CD4-positive, alpha-beta T cell (primary cell): ENCODE measurements around the gene GRHPR. TPM values are rescaled to one million over a fixed set of nuclear protein-coding genes. Genes with fewer than 3 reads are reported as not detected.

Experiments
- ATAC-seq: fragments of 200-7000 bp; cut with Tn5 transposase; one replicate; pipeline ENCODE4 v1.10.0; 2022; ENCODE audit warnings: mild to moderate bottlenecking; ENCODE audit not compliant: poor library complexity
- CTCF ChIA-PET: fragments of 350-600 bp; sonication (Branson Sonifier 250); formaldehyde crosslinking; loops from one replicate; lab custom pipeline; 2021; ENCODE audit warnings: antibody characterized with exemption, inconsistent platforms; lab: Charles Lee
- POLR2A ChIA-PET: fragments of 350-600 bp; sonication (Branson Sonifier 250); formaldehyde crosslinking; loops from one replicate; lab custom pipeline; 2021; ENCODE audit warnings: antibody characterized with exemption, inconsistent platforms; lab: Charles Lee
- DNase-seq, 14 experiments: peaks; one replicate each; pipeline ENCODE4 v3.0.0-alpha.2; 2013 to 2020; ENCODE audit warnings: mixed read lengths in 2 of 14
- H3K27ac ChIP-seq, 2 donors: one replicate each; pipeline versions ENCODE4 v1.5.1 to v1.7.0; 2013; ENCODE audit warnings: low read length in 2 of 2, low read depth in 1 of 2, mild to moderate bottlenecking in 1 of 2
- H3K27me3 ChIP-seq, 2 experiments: 1 replicate in 1 of 2; 2 replicates in 1 of 2; pipeline versions ENCODE4 v1.6.1 to v1.7.0; 2013; ENCODE audit warnings: low read length in 2 of 2, control low read depth in 1 of 2, mild to moderate bottlenecking in 1 of 2, moderate library complexity in 1 of 2; ENCODE audit not compliant: insufficient read depth in 2 of 2, control insufficient read depth in 1 of 2
- H3K36me3 ChIP-seq: one replicate; pipeline ENCODE4 v1.6.1; 2013; ENCODE audit warnings: low read length, control low read depth; ENCODE audit not compliant: insufficient read depth
- H3K4me1 ChIP-seq: one replicate; pipeline ENCODE4 v1.6.1; 2013; ENCODE audit warnings: low read length, control low read depth; ENCODE audit not compliant: insufficient read depth
- H3K4me3 ChIP-seq: one replicate; pipeline ENCODE4 v1.5.1; 2013; ENCODE audit warnings: mild to moderate bottlenecking, low read length, moderate library complexity
- H3K9me3 ChIP-seq, 2 experiments: 1 replicate in 1 of 2; 2 replicates in 1 of 2; pipeline versions ENCODE4 v1.6.1 to v1.7.0; 2013; ENCODE audit warnings: low read length in 2 of 2, mild to moderate bottlenecking in 2 of 2, control low read depth in 1 of 2, moderate library complexity in 1 of 2; ENCODE audit not compliant: control insufficient read depth in 1 of 2, insufficient read depth in 1 of 2
- H3K27ac Mint-ChIP-seq: one replicate; pipeline ENCODE4 v1.8.0; 2020; ENCODE audit warnings: mixed read lengths
- H3K27me3 Mint-ChIP-seq: one replicate; pipeline ENCODE4 v1.8.0; 2021; ENCODE audit warnings: mixed read lengths
- H3K36me3 Mint-ChIP-seq: one replicate; pipeline ENCODE4 v1.8.0; 2021; ENCODE audit warnings: low read depth, mixed read lengths
- H3K4me1 Mint-ChIP-seq: one replicate; pipeline ENCODE4 v1.8.0; 2021; ENCODE audit warnings: low read depth, mixed read lengths
- H3K4me3 Mint-ChIP-seq: one replicate; pipeline ENCODE4 v1.8.0; 2020; ENCODE audit warnings: mild to moderate bottlenecking, mixed read lengths
- H3K9me3 Mint-ChIP-seq: one replicate; pipeline ENCODE4 v1.8.0; 2020; ENCODE audit warnings: mixed read lengths
- intact Hi-C, 2 experiments: fragments of 100-400 bp; cut with DNase I in 1 of 2; cut with micrococcal nuclease in 1 of 2; formaldehyde crosslinking; loops; one replicate each; pipeline versions ENCODE4 v1.15.1 to v1.9.0; 2023 to 2025; cut with DNase I, micrococcal nuclease
- total RNA-seq, 174 experiments: library from RNA in 2 of 174; stranded (reverse) in 2 of 174; gene quantifications; one replicate each; pipeline ENCODE4 v1.2.3 and lab custom pipeline; 2021 to 2026
- TF ChIP-seq, protein P1 (sequence below): fragments of 200-600 bp; IDR thresholded peaks from one replicate; pipeline ENCODE4 v1.8.0; 2022; ENCODE audit warnings: antibody characterized with exemption, mild to moderate bottlenecking

Gene GRHPR
- total RNA-seq, 2 experiments from 2014 or later, result 29.0 to 29.6 TPM

GRCh38 chr9:37374892-37375291, 47.6 kb upstream of the GRHPR start:
- Mint-ChIP-seq H3K27ac (no peak overlapping the region), H3K36me3 (no peaks in the 10 kb centered on the region), H3K4me3 (no peak overlapping the region), H3K4me1 (no peaks in the 10 kb centered on the region), H3K27me3 (peaks cover 27% of the 10 kb centered on the region), H3K9me3 (no peaks in the 10 kb centered on the region)
- TF ChIP-seq, protein P1, sequence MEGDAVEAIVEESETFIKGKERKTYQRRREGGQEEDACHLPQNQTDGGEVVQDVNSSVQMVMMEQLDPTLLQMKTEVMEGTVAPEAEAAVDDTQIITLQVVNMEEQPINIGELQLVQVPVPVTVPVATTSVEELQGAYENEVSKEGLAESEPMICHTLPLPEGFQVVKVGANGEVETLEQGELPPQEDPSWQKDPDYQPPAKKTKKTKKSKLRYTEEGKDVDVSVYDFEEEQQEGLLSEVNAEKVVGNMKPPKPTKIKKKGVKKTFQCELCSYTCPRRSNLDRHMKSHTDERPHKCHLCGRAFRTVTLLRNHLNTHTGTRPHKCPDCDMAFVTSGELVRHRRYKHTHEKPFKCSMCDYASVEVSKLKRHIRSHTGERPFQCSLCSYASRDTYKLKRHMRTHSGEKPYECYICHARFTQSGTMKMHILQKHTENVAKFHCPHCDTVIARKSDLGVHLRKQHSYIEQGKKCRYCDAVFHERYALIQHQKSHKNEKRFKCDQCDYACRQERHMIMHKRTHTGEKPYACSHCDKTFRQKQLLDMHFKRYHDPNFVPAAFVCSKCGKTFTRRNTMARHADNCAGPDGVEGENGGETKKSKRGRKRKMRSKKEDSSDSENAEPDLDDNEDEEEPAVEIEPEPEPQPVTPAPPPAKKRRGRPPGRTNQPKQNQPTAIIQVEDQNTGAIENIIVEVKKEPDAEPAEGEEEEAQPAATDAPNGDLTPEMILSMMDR, result no peak
- ChIA-PET POLR2A (no interaction called here), CTCF (no interaction called here)
- no peaks in the 10 kb centered on the region for H3K9me3 ChIP-seq
- no peaks in the 10 kb centered on the region for H3K4me1 ChIP-seq
- ATAC-seq (no peak), DNase-seq (peak in 2 of 14 experiments; percentile 15 to 17)
- H3K27ac ChIP-seq, result no peak overlapping the region
- H3K27me3 ChIP-seq, result peaks cover 0 to 11% of the 10 kb centered on the region in 2 experiments
- H3K4me3 ChIP-seq, result no peak overlapping the region
- intact Hi-C loops, result no loop called here
- H3K36me3 ChIP-seq, result no peaks in the 10 kb centered on the region

GRCh38 chr9:37377688-37378612, 44.5 kb upstream of the GRHPR start:
- Histone ChIP-seq H3K36me3 (no peaks in the 10 kb centered on the region), H3K9me3 (no peaks in the 10 kb centered on the region), H3K4me3 (no peak overlapping the region), H3K27me3 (peaks cover 0 to 11% of the 10 kb centered on the region in 2 experiments), H3K27ac (no peak overlapping the region), H3K4me1 (no peaks in the 10 kb centered on the region)
- H3K9me3 Mint-ChIP-seq, result no peaks in the 10 kb centered on the region
- no peak for ATAC-seq
- no peak overlapping the region for H3K27ac Mint-ChIP-seq
- no peak for DNase-seq
- CTCF ChIA-PET, result no interaction called here
- H3K36me3 Mint-ChIP-seq, result no peaks in the 10 kb centered on the region
- H3K27me3 Mint-ChIP-seq, result peaks cover 27% of the 10 kb centered on the region
- POLR2A ChIA-PET, result no interaction called here
- intact Hi-C loops, result no loop called here
- TF ChIP-seq, protein P1, result no peak
- no peaks in the 10 kb centered on the region for H3K4me1 Mint-ChIP-seq
- H3K4me3 Mint-ChIP-seq, result no peak overlapping the region

DNA sequence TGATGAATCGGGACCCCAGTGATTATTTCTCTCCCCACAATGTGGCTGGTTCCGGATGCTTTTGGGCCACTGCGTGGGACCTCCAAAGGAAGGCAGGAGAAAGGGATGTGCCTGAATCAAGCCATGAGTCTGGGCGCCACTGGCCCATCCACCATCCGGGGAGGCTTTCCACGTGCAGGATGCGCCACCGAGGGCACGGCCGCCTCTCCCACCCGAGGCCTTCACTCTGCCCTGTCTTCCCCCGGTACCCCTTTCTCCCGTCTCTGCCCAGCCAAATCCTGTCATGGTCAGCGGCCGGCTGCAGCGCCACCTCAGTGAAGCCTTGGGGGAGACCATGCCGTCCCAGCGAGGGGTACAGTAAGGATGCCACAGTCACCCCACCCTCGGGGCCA, 43.9 kb upstream of the GRHPR start:
- no peak for ATAC-seq
- Histone ChIP-seq H3K27ac (no peak overlapping the region), H3K4me3 (no peak overlapping the region), H3K36me3 (no peaks in the 10 kb centered on the region), H3K9me3 (no peaks in the 10 kb centered on the region), H3K27me3 (peaks cover 0 to 11% of the 10 kb centered on the region in 2 experiments), H3K4me1 (no peaks in the 10 kb centered on the region)
- Mint-ChIP-seq H3K27me3 (peaks cover 23% of the 10 kb centered on the region), H3K4me3 (no peak overlapping the region), H3K27ac (no peak overlapping the region), H3K9me3 (no peaks in the 10 kb centered on the region), H3K36me3 (no peaks in the 10 kb centered on the region), H3K4me1 (no peaks in the 10 kb centered on the region)
- intact Hi-C loops, result no loop called here
- ChIA-PET CTCF (no interaction called here), POLR2A (no interaction called here)
- peak in 1 of 14 experiments; percentile 21 for DNase-seq
- TF ChIP-seq, protein P1, result no peak
